Activated gamma-delta T cell (primary cell): ENCODE data around the gene SLC9A4.

ENCODE experiments used
- DNase-seq: peaks from one replicate; lab custom pipeline; 2025; lab: John Stamatoyannopoulos, UW

Gene SLC9A4

DNA sequence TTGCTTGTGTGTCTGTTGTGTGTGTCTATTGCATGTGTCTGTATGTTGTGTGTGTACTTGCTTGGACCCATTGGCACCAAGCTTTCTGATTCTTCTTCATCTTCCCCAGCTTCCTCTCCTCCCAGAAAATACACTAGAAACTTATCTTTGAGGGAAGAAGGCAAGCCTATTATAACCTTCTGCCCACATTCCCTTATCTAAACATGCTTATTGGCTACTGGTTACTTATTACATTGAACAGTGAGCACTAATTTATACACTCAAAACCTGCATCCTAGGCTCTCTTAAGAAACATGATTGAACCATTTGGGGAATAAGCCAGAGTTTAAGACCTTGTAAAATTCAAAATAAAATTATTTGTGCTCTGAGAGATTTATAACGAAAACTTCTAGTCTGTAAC lies 26.5 kb downstream of the SLC9A4 start:
- DNase-seq: no peak

DNA sequence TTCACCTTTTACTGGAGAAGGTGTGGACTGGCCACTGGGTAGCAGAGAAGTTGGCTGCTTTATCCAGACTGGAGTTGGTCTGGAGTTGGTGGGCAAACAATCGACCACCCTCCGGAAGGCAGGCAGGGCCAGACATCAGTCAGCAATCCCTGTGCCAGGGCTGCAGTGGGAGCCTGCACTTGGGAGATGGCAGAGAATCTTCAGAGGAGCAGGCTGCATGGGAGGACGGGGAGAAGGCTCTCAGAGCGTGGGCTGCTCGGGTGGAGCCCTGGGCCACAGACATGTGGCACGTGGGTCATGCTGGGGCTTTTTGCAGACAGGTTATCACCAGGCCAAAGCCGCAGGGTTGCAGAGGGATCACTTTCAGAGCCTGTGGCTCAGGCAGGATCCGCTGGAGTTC lies 29.6 kb downstream of the SLC9A4 start:
- no peak for DNase-seq

DNA sequence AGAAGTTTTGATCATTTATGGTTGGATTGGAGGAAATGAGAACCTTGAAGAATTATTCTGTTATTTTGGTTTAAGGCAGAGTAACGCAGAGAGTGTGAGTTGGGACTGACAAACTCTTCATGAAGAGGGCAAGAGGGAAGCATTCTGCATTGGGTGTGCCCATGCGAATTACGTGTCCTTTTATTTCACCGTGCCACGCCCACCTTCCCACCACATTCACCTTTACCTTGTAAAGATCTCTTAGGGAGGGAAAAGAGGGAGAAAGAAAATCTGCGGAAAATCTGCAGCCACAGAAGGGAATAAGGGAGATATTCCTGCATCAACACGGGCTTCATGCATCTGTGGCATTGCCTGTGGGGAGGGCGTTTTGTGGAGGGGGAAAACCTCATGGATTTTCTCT lies 31.8 kb downstream of the SLC9A4 start:
- DNase-seq: no peak

DNA sequence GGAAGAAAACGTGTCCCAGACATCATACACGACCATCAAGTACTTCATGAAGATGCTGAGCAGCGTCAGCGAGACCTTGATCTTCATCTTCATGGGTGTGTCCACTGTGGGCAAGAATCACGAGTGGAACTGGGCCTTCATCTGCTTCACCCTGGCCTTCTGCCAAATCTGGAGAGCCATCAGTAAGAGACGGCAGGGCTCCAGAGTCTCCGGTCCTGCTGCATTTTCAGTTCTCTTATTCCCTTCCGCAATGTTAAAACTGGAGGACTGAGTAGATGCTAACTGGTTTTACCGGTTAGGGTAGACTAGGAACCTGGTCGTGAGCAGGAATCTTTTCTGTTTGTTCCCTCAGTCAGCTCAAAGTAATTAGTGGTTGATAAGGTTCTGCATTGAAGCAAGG lies 32.3 kb downstream of the SLC9A4 start:
- no peak for DNase-seq

DNA sequence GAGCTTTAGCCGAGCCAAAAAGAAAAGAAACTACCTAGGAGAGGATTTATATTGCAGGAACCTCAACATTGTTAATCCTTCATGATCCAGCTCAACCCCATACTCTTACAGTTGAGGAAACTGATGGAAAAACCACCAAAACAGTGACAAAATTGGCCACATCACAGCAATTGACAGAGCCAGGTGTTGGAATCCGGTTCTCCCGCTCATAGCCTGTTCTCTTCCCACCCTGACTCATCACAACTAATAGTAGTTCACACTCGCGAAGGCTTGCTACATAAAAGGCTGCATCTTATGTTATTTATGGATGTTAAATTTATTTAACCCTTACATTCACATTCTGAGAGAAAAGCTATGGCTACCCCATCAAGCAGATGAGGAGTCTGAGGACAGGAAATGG lies 33.7 kb downstream of the SLC9A4 start:
- no peak for DNase-seq

DNA sequence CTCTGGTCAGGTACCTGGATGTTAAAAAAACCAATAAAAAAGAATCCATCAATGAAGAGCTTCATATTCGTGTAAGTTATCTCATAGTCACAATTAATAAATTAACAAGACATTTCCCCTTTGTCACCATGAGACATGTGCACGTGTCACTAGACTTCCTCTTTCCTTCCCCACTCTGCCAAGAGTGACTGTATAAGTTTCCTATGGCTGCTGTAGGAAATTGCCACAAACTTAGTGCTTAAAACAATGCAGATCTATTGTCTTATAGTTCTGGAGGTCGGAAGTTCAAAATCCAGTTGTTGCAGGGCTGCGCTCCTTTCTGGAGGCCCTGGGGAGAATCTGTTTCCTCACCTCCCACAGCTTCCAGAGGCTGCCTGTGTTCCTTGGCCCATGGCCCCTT lies 35.8 kb downstream of the SLC9A4 start:
- DNase-seq: no peak

DNA sequence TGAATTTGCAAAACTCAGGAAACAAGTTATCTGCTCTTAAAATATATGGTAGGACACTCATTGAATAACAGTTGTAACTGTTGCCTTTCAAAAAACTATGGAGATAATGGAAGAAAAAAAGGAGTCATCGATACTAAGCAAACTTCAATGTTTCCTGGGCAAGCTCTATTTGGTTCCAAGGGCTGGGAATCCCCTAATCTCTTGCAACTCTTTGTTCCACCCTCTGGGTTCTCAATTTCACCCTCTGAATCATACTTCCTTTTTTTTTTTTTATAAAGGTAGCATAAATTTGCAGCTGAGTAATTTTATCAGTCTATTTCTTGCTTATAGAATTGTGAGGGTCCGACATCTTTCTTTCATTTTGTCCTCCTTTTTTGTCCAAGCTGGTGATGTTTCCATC lies 36.7 kb downstream of the SLC9A4 start:
- no peak for DNase-seq

DNA sequence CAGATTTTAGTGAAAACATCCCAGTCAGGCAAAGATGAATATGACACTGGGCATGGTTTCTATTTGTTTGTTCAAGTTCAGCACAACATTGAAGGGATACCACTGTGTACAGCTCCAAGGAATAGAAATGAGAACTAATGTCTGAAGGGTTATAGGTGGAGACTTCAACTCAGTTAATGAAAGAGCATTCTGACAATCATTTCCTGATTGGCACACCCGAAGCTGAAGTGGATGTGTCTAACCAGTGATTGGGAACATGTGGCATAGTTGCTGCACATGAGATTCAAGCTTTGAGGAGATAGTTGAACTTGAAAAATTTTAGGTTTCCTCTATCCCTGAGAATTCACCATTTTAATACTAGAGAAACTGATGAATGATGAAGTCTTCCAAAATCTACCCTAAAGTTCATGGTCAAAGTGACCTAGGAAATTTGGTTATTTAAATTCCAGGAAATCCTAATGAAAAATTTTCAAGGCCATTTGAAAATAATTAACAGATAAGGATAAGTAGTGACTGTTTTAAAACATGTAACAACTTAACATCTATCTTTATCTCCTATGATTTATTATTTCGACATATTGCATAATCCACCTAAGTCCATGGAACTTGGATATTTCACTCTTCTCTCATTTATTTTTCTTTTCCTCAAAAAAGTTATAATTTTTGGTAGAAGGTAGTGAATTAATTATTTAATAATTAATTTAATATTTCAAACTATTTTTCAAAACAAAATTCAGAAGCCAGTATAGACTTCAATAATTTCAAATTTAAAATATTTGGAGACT lies 38.0 kb downstream of the SLC9A4 start:
- no peak for DNase-seq

DNA sequence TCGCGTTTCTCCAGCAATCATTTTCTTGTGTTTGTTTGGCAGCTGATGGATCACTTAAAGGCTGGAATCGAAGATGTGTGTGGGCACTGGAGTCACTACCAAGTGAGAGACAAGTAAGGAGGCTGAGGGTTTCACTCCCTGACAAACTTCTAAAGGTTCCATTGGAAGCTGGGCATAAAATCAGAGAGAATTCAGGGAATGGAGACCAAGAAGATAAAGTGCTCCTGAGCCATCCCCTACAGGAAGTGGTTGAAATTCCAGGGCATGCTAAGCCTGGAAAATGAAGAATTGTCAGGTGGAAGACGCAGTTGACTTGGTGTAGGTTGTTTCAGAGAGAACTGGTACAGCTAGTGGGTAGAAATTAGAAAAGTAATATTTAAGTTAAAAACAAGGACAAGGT lies 39.1 kb downstream of the SLC9A4 start:
- DNase-seq: no peak

DNA sequence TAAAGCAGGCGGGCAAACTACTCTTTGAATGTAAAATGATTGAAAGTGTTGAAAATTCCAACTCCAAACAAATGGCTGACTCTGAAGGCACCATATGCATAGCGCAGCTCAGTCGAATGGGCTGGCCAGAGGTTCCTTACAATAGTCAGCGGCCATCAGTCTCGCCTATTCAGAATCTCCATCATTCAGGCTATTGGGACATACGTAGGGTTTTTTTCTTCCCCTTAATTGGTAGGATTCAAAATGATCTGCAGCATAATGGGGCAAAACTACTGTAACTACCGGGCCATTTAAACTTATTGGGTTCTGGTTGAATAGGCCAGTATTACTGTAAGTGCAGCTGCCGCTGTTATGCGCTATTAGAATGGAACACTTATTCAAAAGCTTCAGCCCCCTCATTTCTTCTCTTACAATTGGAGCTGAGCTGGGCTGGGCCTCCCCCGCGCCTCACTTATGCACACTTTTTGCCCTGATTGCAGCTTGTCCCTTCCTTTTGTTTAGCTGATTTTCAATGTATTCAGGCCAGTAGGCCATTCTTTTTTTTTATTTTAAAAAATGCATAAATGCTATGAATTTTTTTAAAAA lies 40.4 kb downstream of the SLC9A4 start:
- DNase-seq: no peak

DNA sequence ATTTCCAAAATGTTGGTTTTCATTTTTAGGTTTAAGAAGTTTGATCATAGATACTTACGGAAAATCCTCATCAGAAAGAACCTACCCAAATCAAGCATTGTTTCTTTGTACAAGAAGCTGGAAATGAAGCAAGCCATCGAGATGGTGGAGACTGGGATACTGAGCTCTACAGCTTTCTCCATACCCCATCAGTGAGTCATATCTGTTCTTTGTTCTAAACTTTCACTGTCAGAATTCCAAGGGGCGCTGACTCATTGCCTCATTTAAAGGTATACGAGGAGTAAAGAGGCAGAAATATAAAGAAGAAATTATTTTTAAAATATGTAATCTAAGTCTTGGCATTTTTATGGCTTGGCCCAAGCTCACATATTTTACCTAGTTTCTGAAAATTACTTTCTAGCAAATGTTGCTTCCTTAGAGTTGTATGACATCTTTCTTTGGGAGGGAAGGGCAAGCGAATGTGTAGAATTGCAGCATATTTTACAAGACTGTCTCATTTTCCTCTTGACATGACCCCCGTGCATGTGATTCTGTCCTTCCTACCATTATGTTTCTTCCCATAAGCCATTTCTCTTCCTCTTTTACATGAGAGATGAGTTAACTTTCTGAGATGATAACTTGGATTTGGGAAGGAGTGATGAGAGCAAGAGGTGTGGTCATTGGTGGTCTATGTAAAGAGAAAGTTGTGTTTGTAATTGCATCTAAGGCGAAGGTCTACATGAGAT lies 41.2 kb downstream of the SLC9A4 start:
- no peak for DNase-seq

DNA sequence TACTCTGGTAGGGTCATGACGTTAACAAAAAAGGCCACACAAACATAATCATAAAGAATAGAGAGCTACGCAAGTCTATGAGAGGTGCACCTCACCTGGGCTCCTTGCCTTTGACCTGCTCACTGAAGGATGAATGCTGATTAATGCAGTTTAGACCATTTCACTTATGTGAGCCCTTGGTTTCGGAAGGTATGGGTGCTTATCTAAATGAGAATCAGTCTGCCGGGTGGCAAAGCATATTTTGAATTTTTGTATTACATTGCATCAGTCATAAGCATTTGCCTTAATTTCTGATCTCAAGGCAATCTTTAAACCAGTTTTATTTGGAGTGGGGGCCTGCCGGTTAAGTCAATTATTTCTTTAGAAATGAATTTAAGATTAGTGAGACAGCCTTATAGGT lies 42.8 kb downstream of the SLC9A4 start:
- DNase-seq: no peak

DNA sequence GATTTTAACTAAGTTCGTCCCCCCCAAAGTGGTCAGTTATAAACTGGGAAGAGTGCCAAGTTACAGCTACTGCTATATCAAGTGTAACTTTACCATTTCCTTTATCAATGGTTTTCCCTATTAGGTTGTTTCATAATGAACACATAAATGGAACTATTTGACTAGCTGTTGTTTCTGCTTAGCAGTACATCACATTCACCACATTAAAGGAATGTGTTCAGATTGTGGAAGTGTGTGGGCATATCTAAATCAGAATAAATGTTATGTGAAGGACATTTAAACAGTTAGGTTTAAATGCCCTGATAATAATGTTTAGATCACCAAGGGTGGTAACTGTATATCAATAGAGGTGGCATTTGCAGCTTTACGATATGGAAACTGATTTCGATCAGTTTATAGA lies 45.1 kb downstream of the SLC9A4 start:
- DNase-seq: no peak

DNA sequence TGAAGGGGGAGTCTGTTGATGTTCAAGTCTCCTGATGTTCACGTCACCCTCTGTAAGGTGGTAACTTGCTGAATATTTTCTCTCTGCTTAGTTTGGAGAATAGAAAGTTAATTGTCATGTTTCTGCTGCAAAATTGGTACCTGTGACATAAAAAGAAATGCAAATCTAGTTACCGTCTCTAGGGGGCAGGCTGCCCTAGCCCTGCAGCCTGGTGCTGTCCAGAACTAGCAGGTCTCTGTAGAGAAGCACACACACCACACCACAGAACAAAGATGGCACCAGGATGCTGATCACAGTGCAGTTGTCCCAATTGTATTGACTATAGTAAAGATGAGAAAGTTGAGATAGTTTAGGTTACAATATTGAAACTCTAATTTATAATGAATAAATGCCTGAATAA lies 47.0 kb downstream of the SLC9A4 start:
- no peak for DNase-seq

DNA sequence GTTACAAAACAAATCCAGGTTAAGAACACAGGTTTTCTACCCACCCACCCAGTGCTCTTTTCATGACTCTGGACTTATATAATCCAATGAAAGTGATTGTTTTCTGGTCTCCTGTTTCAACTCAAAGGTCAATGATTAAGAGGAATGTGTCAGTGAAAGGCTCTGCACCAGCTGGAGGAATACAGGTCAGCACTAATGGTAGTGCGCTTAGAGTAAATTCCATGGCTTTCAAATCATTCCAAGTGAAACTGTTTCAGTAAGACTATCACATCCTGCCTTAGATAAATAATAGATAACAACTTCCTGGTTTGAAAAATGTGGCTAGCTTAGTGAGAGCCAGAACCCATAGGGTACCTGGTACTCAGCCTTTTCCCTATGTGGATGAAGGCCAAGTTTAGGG lies 47.8 kb downstream of the SLC9A4 start:
- DNase-seq: no peak

DNA sequence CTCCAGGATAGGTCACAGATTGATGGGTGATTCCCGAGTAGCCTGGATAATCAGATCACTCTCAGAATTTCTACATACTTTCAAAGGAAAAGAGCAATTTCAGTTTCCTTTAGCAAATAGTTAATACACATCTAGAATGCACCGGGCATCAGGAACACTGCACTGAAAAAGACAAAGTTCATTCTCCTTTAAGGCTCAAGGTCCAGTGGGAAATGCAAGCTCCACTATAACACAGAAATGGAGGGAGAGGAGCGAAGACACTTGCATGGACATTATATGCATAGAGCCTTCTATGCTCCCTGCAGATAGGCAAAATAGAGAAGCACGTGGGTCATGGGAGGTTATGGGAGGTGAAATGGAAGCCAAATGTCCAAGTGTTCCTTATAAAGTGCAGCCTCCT lies 49.1 kb downstream of the SLC9A4 start:
- DNase-seq: no peak

DNA sequence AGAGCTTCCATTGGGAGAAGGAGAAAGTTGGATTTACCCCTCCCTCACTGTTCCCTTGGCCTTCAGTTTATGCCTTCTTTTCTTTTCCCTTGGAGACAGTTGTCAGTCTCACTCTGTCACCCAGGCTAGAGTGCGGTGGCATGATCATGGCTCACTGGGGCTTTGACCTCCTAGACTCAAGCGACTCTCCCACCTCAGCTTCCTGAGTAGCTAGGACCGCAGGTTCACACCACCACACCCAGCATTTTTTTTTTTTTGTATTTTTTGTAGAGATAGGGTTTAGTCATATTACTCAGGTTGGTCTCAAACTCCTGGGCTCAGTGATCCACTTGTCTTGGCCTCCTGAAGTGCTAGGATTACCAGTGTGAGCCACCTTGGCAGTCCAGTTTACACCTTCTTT lies 49.9 kb downstream of the SLC9A4 start:
- no peak for DNase-seq

DNA sequence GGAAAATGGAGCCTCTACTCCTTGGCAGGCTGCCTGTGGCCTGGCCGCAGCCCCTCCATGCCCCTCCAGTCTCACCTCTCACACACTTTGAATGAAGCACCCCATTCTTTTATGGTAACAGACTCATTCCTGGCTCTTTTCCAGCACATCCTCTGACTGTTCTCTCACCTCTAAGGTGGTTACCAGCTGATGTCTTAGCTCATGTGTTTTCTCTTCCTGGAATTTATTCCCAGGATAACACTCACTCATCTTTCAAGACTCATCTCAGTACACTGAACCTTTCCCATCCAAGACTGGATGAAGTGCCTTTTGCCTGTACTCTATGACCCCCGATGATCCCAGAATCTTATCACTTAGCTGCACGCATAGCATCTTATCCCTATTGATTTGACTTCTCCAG lies 50.6 kb downstream of the SLC9A4 start:
- peak; percentile 3 for DNase-seq

DNA sequence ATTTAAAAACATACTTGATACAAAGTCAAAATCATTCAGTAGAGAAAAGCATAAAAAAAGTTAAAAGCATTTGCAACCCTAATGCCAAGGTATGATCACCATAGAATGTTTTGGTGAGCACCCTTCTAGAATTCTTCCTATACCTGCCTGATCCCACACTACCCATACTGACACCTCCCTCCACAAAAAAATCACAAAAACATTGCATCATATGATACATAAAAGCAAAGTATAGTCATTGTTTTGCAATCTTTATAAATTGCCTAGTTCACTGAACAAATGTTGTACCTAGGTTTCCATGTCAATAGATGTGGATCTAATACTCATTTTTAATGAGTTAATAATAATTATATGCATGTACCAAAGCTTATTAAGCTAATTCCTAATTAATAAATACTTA lies 54.1 kb downstream of the SLC9A4 start:
- no peak for DNase-seq

DNA sequence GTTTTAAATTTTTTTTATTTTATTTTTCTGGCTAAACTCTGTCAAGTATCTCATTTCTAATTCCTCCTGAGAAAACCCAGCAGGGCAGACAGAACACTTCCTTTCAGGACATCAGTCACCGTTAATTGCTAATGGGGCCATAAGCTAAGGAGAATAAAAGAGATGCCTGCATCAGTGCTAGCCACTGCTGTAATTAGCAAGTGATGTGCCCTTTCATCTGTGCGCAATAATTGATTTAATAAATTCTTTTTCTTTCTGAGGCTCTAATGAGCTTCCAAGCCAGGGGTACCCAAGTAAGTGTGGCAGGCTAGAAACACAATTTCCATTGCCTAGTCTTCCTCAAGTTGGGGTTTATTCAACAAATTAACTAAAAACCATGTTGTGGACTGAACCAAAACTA lies 65.5 kb downstream of the SLC9A4 start:
- no peak for DNase-seq

DNA sequence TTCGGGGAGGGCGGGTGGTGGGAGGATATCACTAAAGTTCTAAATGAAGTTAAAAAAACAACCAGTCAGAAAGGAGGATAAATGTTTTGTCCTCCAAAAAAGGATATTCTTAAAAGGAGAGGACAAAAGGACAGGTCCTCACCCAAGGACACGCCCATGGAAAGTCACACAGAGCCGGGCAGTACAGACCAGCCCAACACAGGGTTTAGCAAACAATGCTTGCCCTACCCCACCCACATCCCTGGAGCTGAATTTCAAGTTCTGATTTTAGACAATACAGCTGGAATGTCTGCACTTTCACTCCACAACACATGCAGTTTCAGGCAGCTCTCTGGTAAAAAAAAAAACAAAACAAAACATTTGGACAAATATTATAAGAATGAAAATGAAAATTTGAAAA lies 67.9 kb downstream of the SLC9A4 start:
- DNase-seq: no peak

DNA sequence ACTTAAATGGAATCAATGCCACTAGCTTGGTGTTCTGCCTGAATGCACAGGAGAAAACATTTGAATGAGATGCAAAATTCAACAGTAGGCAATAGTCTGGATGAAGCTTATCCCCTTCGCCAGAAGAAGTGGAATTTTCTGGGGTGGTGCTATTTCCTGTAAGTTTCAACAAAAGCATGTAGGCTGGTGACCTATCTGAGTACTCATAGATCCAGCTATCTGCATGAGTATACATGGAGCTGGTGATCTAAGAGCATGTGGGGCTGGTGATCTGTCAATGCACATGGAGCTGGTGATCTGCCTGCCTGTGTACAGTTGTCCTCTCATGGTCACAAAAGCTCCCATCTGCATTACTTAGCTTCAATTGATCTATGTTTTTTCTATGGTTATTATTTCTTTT lies 71.2 kb downstream of the SLC9A4 start:
- DNase-seq: no peak

DNA sequence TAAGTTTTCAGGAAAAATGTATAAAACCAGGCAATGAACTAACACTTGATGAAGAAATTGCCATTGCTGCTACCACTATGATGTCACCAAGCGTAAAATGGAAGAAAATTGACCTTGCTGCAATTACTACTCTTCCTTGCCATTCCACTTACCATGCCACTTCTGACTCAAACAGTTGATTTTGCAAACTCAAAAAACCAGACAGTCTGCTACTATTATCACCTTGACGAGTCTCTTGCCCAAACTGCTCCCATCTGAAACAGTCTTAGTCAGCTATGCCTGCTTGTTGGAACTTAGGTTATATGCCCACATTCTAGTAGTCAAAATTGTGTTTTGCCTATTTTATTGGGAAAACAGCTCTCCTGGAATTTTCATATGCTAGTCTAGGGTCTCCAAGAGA lies 74.4 kb downstream of the SLC9A4 start:
- no peak for DNase-seq
